HK-2 (cell line): ENCODE results near the gene UBE2E2.

ENCODE experiments used
- DNase-seq: peaks from one replicate; pipeline ENCODE4 v3.0.0-alpha.2; 2018; ENCODE audit not compliant: unreplicated experiment

The UBE2E2 gene

GRCh38 chr3:23537101-23537551 lies 334.0 kb downstream of the UBE2E2 start:
- no peak for DNase-seq

GRCh38 chr3:23539185-23539584 lies 336.1 kb downstream of the UBE2E2 start:
- no peak for DNase-seq

GRCh38 chr3:23540600-23540999 lies 337.5 kb downstream of the UBE2E2 start:
- no peak for DNase-seq

- no peak for DNase-seq
Observed at GRCh38 chr3:23542079-23542478, 339.0 kb downstream of the UBE2E2 start.

GRCh38 chr3:23546181-23546580 lies 343.1 kb downstream of the UBE2E2 start:
- no peak for DNase-seq

- DNase-seq = no peak
Observed at GRCh38 chr3:23547905-23548650, 345.0 kb downstream of the UBE2E2 start.

- no peak for DNase-seq
Observed at GRCh38 chr3:23548706-23549105, 345.6 kb downstream of the UBE2E2 start.

- DNase-seq = no peak
Observed at GRCh38 chr3:23549148-23549910, 346.2 kb downstream of the UBE2E2 start.

- no peak for DNase-seq
Observed at GRCh38 chr3:23550402-23550801, 347.3 kb downstream of the UBE2E2 start.

- no peak for DNase-seq
Observed at GRCh38 chr3:23552506-23552905, 349.4 kb downstream of the UBE2E2 start.

GRCh38 chr3:23553353-23553752 lies 350.2 kb downstream of the UBE2E2 start:
- no peak for DNase-seq

- DNase-seq = no peak
Observed at GRCh38 chr3:23565041-23565775, 362.1 kb downstream of the UBE2E2 start.

- no peak for DNase-seq
Observed at GRCh38 chr3:23566499-23566898, 363.4 kb downstream of the UBE2E2 start.

- DNase-seq = peak; percentile 44
Observed at GRCh38 chr3:23567917-23568316, 364.8 kb downstream of the UBE2E2 start.

- DNase-seq = no peak
Observed at GRCh38 chr3:23573827-23574226, 370.7 kb downstream of the UBE2E2 start.

- no peak for DNase-seq
Observed at GRCh38 chr3:23574822-23575315, 371.7 kb downstream of the UBE2E2 start.

GRCh38 chr3:23575697-23576096 lies 372.6 kb downstream of the UBE2E2 start:
- no peak for DNase-seq

GRCh38 chr3:23576379-23576959 lies 373.3 kb downstream of the UBE2E2 start:
- DNase-seq = no peak

- DNase-seq = no peak
Observed at GRCh38 chr3:23580096-23580713, 377.1 kb downstream of the UBE2E2 start.

- no peak for DNase-seq
Observed at GRCh38 chr3:23583980-23584740, 381.0 kb downstream of the UBE2E2 start.

- DNase-seq = no peak
Observed at GRCh38 chr3:23587513-23587912, 384.4 kb downstream of the UBE2E2 start.
